ENCODE results near the gene SYNPO.

GRCh38 chr5:150676578-150676977 is 36.1 kb downstream of the SYNPO start:
- no peak for TF ChIP-seq CTCF (conservative IDR thresholded peaks at IDR 0.05 in 1 of 2, IDR thresholded peaks at IDR 0.05 in 1 of 2; ENCODE audit: low read depth in 1 of 2, low read length in 2 of 2)
- TF ChIP-seq EZH2 (IDR thresholded peaks at IDR 0.05; ENCODE audit: low read length, missing control alignments), result no peak

Data from fibroblast of lung (primary cell).